ENCODE results near the gene RIMS1.

GRCh38 chr6:72374172-72374571 is 487.8 kb downstream of the RIMS1 start:
- no peak for TF ChIP-seq CTCF (IDR thresholded peaks at IDR 0.05)
- no peak for TF ChIP-seq ZFX (IDR thresholded peaks at IDR 0.05; ENCODE audit: borderline replicate concordance)
